Placental pericyte (primary cell): Measurements from ENCODE around the gene FAM13C. TPM values are rescaled to one million over a fixed set of nuclear protein-coding genes. Genes with fewer than 3 reads are reported as not detected.

ENCODE experiments used
- total RNA-seq: library from RNA; depleted of rRNA; stranded (reverse); fragments of >200 nt; gene quantifications from 2 replicates; pipeline ENCODE4 v1.2.3, GENCODE V29; 2012

The FAM13C gene
- total RNA-seq: under 0.01 and 0.14 TPM in 2 replicates

DNA sequence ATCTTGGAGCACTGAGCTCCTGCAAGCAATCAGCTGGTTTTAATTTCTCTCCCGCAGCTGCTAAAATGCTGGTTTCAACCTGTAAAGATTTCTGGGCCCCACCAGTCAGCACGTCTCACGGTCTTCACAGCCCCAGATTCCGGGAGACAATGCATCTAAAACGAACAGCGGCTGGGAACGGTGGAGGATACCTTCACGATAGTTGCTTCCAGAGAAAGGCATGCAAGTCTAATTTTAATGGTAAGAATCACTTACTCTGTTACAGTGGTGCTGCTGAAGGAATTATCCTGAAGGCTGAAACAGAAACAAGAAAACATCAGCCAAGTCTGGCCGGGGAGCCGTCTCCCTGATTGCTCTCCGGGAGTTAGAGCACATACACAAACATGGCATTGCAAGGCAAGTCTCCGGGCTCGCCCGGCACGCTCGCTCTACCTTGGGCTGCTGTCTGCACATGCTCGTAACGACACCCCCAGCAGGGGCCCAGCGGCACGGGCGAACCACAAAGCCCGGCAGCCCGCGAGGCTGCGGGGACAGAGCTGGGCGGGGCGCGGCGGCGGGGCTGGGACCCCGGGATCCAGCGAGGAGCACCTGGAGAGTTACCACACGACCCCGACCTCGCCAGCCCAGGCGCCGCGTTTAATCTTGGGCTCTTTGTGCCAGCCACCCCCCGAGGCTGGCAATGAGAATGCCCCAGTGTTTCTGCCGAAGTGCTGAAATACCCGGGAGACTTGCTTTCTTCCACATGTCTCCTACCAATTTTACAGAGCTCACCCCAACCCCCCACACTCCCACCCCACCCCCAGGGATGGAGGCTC lies at the start of gene FAM13C:
FAM13C (minus strand) TSS at position 406 of the 815 bp plus-strand sequence; CDS start at position 317, 89 bp downstream.

Other genes starting within 250 kb of the FAM13C start
- gene PHYHIPL, start 185.9 kb downstream of the FAM13C start, total RNA-seq: not detected in 2 replicates